B cell (primary cell): ENCODE measurements around the gene AFF3. TPM values are rescaled to one million over a fixed set of nuclear protein-coding genes. Genes with fewer than 3 reads are reported as not detected.

Experiments
- ATAC-seq: fragments of 200-7000 bp; cut with Tn5 transposase; one replicate; pipeline ENCODE4 v1.10.0; 2021; ENCODE audit warnings: low read depth, mild to moderate bottlenecking, moderate number of reproducible peaks, moderate library complexity
- CTCF ChIA-PET: fragments of 350-600 bp; sonication (Branson Sonifier 250); formaldehyde crosslinking; loops from one replicate; lab custom pipeline; 2021; ENCODE audit warnings: antibody characterized with exemption, inconsistent platforms; lab: Charles Lee
- POLR2A ChIA-PET: fragments of 350-600 bp; sonication (Branson Sonifier 250); formaldehyde crosslinking; loops from one replicate; lab custom pipeline; 2021; ENCODE audit warnings: antibody characterized with exemption; lab: Charles Lee
- DNase-seq: peaks from one replicate; pipeline ENCODE4 v3.0.0; 2013
- H2AFZ ChIP-seq: 2 replicates; pipeline ENCODE4 v1.6.1; 2012; ENCODE audit warnings: mild to moderate bottlenecking, low read depth, low read length; ENCODE audit not compliant: insufficient read depth, poor library complexity, severe bottlenecking
- H3K27ac ChIP-seq, 2 donors: 1 replicate in 1 of 2; 2 replicates in 1 of 2; pipeline ENCODE4 v1.5.1; 2012 to 2013; ENCODE audit warnings: low read length in 2 of 2, mild to moderate bottlenecking in 2 of 2, moderate library complexity in 1 of 2
- H3K27me3 ChIP-seq, 4 experiments: fragments of 200-600 bp in 1 of 4; sonication (generic) in 1 of 4; replicated peaks in 1 of 4; 1 replicate in 2 of 4; 2 replicates in 2 of 4; pipeline versions ENCODE4 v1.6.1 to v1.7.0; 2013 to 2016; ENCODE audit warnings: low read length in 3 of 4, mild to moderate bottlenecking in 2 of 4, mixed read lengths in 1 of 4, moderate library complexity in 1 of 4; ENCODE audit not compliant: insufficient read depth in 4 of 4, control insufficient read depth in 3 of 4; ENCODE audit errors: control extremely low read depth in 1 of 4
- H3K36me3 ChIP-seq, 2 experiments: replicated peaks in 1 of 2; 1 replicate in 1 of 2; 2 replicates in 1 of 2; pipeline versions ENCODE4 v1.6.1 to v1.7.1; 2013; ENCODE audit warnings: low read length in 1 of 2; ENCODE audit not compliant: insufficient read depth in 2 of 2, control insufficient read depth in 1 of 2; ENCODE audit errors: control extremely low read depth in 1 of 2, extremely low read depth in 1 of 2
- H3K4me1 ChIP-seq, 2 donors: fragments of 200-600 bp in 1 of 2; sonication (generic) in 1 of 2; 1 replicate in 1 of 2; 2 replicates in 1 of 2; pipeline versions ENCODE4 v1.5.1 to v1.6.1; 2013 to 2017; ENCODE audit warnings: low read length in 2 of 2; ENCODE audit not compliant: control insufficient read depth in 2 of 2, insufficient read depth in 2 of 2
- H3K4me2 ChIP-seq: replicated peaks from 2 replicates; pipeline ENCODE3; 2012; ENCODE audit warnings: mild to moderate bottlenecking, low read depth, low read length; ENCODE audit not compliant: poor library complexity, severe bottlenecking
- H3K4me3 ChIP-seq, 5 experiments: fragments of 200-600 bp in 1 of 5; sonication (generic) in 1 of 5; 1 replicate in 3 of 5; 2 replicates in 2 of 5; pipeline versions ENCODE4 v1.5.1 to v1.7.0; 2011 to 2016; ENCODE audit warnings: low read length in 4 of 5, mild to moderate bottlenecking in 4 of 5, low read depth in 2 of 5, control low read depth in 1 of 5, moderate library complexity in 1 of 5; ENCODE audit not compliant: insufficient read depth in 1 of 5; ENCODE audit errors: control extremely low read depth in 1 of 5, extremely low read depth in 1 of 5
- H3K79me2 ChIP-seq: fragments of 200-600 bp; sonication (generic); one replicate; pipeline ENCODE4 v1.6.0; 2016; ENCODE audit warnings: low read length; ENCODE audit not compliant: control insufficient read depth, insufficient read depth
- H3K9ac ChIP-seq: fragments of 200-600 bp; sonication (generic); 2 replicates; pipeline ENCODE4 v1.6.1; 2017; ENCODE audit warnings: mild to moderate bottlenecking, low read length, moderate library complexity
- H3K9me3 ChIP-seq, 3 donors: one replicate each; pipeline versions ENCODE4 v1.6.1 to v1.7.1; 2013; ENCODE audit warnings: low read length in 2 of 3; ENCODE audit not compliant: control insufficient read depth in 2 of 3, insufficient read depth in 1 of 3; ENCODE audit errors: control extremely low read depth in 1 of 3
- H4K20me1 ChIP-seq: 2 replicates; pipeline ENCODE4 v1.6.0; 2012; ENCODE audit warnings: mild to moderate bottlenecking, low read length; ENCODE audit not compliant: insufficient read depth, control insufficient read depth, poor library complexity, severe bottlenecking
- H3K27ac Mint-ChIP-seq: one replicate; pipeline ENCODE4 v1.8.0; 2021; ENCODE audit warnings: mixed read lengths
- H3K27me3 Mint-ChIP-seq: one replicate; pipeline ENCODE4 v1.8.0; 2021; ENCODE audit warnings: mixed read lengths
- H3K4me1 Mint-ChIP-seq: one replicate; pipeline ENCODE4 v1.8.0; 2021; ENCODE audit warnings: mixed read lengths
- H3K4me3 Mint-ChIP-seq: one replicate; pipeline ENCODE4 v1.8.0; 2021; ENCODE audit warnings: mixed read lengths
- H3K9me3 Mint-ChIP-seq: one replicate; pipeline ENCODE4 v1.8.0; 2022; ENCODE audit warnings: mixed read lengths; ENCODE audit not compliant: insufficient read depth
- EZH2 ChIP-seq: IDR thresholded peaks from 2 replicates; pipeline ENCODE4 v1.6.1; 2012; ENCODE audit warnings: borderline replicate concordance, low read depth, mild to moderate bottlenecking, moderate library complexity, low read length; ENCODE audit not compliant: insufficient read depth, poor library complexity, severe bottlenecking
- WGBS: methylation state at CpG from one replicate; pipeline ENCODE4 v1.1.5; 2013; ENCODE audit warnings: missing lambda C conversion rate; ENCODE audit not compliant: insufficient coverage; 5-methylcytosine and 5-hydroxymethylcytosine counted together
- intact Hi-C: fragments of 100-400 bp; cut with micrococcal nuclease; formaldehyde crosslinking; loops from one replicate; pipeline ENCODE4 v1.10.0; 2022
- polyA plus RNA-seq: library from polyadenylated mRNA; depleted of rRNA; stranded (reverse); fragments of >200 nt; gene quantifications from 2 replicates; pipeline ENCODE4 v1.2.3, GENCODE V29; 2012
- total RNA-seq, 2 donors: library from RNA; stranded (reverse); fragments of 120-200 nt in 1 of 2; gene quantifications; 1 replicate in 1 of 2; 2 replicates in 1 of 2; pipeline versions ENCODE4 v1.2.3 to v1.2.4, GENCODE V29; 2013 to 2022
- TF ChIP-seq, protein P1 (sequence below): fragments of 200-600 bp; IDR thresholded peaks from one replicate; pipeline ENCODE4 v1.8.0; 2022; ENCODE audit warnings: antibody characterized with exemption, mild to moderate bottlenecking

The AFF3 gene
- total and polyA plus RNA-seq, 2 donors (not counting 1 experiment from before 2014, with no cell fraction given): 117 to 830 TPM

DNA sequence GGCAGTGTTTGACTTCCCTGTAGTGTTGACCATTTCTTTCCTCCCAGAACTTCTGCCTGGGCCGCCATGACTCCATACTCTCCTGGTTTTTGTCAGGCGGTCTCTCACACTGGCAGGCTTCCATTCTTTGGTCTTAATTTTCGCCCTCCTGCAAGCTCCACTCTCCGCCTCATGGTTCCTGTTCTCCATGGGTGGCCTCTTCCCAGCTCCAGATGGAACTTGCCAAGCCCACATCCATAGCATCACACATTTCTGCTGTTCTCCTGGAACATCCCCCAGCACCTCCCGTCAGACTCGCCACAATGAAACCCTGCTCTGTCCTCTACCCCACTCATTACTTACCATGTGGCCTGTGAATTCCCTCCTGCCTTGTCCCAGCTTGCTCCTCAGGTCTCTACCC is 896 bp upstream of the AFF3 start:
- ChIA-PET POLR2A (interaction anchor here (1.2 to 6.5 kb wide), 7 partner anchors 13 to 108 kb away, joined by 3 to 63 read pairs (median 7); no protein-coding TSS in a partner anchor), CTCF (interaction anchor here (1.7 to 4.0 kb wide), 4 partner anchors 34 to 118 kb away, joined by 6 to 34 read pairs (median 12); no protein-coding TSS in a partner anchor)
- no peak overlapping the region for H3K9ac ChIP-seq
- H3K4me1 ChIP-seq: peaks cover 48 to 49% of the 10 kb centered on the region in 2 donors
- ATAC-seq: no peak
- peak; percentile 24 for DNase-seq
- H3K27me3 ChIP-seq: no peaks in the 10 kb centered on the region
- peak overlapping the region; percentile 91 for H3K27ac Mint-ChIP-seq
- no peak for TF ChIP-seq EZH2
- TF ChIP-seq, protein P1, sequence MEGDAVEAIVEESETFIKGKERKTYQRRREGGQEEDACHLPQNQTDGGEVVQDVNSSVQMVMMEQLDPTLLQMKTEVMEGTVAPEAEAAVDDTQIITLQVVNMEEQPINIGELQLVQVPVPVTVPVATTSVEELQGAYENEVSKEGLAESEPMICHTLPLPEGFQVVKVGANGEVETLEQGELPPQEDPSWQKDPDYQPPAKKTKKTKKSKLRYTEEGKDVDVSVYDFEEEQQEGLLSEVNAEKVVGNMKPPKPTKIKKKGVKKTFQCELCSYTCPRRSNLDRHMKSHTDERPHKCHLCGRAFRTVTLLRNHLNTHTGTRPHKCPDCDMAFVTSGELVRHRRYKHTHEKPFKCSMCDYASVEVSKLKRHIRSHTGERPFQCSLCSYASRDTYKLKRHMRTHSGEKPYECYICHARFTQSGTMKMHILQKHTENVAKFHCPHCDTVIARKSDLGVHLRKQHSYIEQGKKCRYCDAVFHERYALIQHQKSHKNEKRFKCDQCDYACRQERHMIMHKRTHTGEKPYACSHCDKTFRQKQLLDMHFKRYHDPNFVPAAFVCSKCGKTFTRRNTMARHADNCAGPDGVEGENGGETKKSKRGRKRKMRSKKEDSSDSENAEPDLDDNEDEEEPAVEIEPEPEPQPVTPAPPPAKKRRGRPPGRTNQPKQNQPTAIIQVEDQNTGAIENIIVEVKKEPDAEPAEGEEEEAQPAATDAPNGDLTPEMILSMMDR: no peak
- H3K4me3 ChIP-seq: peak overlapping the region in 1 of 5 experiments; percentile 91
- peaks cover 0 to 6% (median 0%) of the 10 kb centered on the region in 3 donors for H3K9me3 ChIP-seq
- peak overlapping the region; percentile 84 for H3K4me2 ChIP-seq
- H3K79me2 ChIP-seq: peaks cover 90% of the 10 kb centered on the region
- H3K4me1 Mint-ChIP-seq: peaks cover 58% of the 10 kb centered on the region
- peaks cover 26% of the 10 kb centered on the region for H4K20me1 ChIP-seq
- intact Hi-C loops: loop anchor here (10.0 kb wide), 1 partner anchor 442 kb away; no protein-coding TSS in a partner anchor
- H3K27me3 Mint-ChIP-seq: no peaks in the 10 kb centered on the region
- H3K27ac ChIP-seq: peak overlapping the region; percentile 83 to 88
- peak overlapping the region; percentile 99 for H3K4me3 Mint-ChIP-seq
- H3K36me3 ChIP-seq: peaks cover 0 to 9% of the 10 kb centered on the region in 2 experiments
- 82% methylated on average over 6 of the region's 6 CpGs for WGBS
- no peaks in the 10 kb centered on the region for H3K9me3 Mint-ChIP-seq
- no peak overlapping the region for H2AFZ ChIP-seq

DNA sequence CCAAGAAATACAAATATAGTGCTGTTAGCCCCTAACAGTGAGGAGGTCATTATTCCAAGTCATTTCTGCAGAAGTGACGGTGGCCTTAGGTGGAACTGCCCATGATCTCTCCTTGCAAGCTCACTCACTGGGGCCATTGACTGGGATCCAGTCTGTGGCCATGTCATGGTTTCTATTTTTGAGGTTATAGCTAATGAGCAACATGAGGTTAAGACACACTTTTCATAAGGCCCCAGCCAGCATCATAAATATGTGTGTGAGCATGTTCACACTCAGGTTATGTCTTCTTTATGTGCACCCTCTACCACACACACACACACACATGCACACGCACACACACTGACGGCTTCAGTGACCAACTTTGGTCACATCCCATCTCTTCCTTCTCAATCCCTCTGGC is 484 bp downstream of the AFF3 start:
- Histone ChIP-seq H3K4me2 (peak overlapping the region; percentile 84), H3K4me3 (peak overlapping the region; percentile 66 to 98 (median 91)), H3K27ac (peak overlapping the region; percentile 83 to 88), H3K36me3 (peaks cover 1 to 18% of the 10 kb centered on the region in 2 experiments), H3K4me1 (peaks cover 62% of the 10 kb centered on the region in 2 donors), H3K27me3 (no peaks in the 10 kb centered on the region), H3K79me2 (peaks cover 96% of the 10 kb centered on the region), H3K9ac (peak overlapping the region; percentile 90), H2AFZ (peak overlapping the region; percentile 53), H3K9me3 (peaks cover 0 to 6% (median 0%) of the 10 kb centered on the region in 3 donors), H4K20me1 (peaks cover 40% of the 10 kb centered on the region)
- 17% methylated on average over 2 of the region's 3 CpGs for WGBS
- ChIA-PET POLR2A (interaction anchor here (1.1 to 6.5 kb wide), 9 partner anchors 11 to 109 kb away, joined by 3 to 63 read pairs (median 7); no protein-coding TSS in a partner anchor), CTCF (interaction anchor here (0.6 to 4.0 kb wide), 10 partner anchors 8 to 158 kb away, joined by 3 to 34 read pairs (median 8); no protein-coding TSS in a partner anchor)
- Mint-ChIP-seq H3K27ac (peak overlapping the region; percentile 91), H3K27me3 (no peaks in the 10 kb centered on the region), H3K4me3 (peak overlapping the region; percentile 99), H3K9me3 (no peaks in the 10 kb centered on the region), H3K4me1 (peaks cover 69% of the 10 kb centered on the region)
- no peak for TF ChIP-seq EZH2
- TF ChIP-seq, protein P1: no peak
- intact Hi-C loops: loop anchor here (1.0 to 10.0 kb wide), 4 partner anchors 32 to 443 kb away; no protein-coding TSS in a partner anchor
- ATAC-seq (peak; percentile 5), DNase-seq (no peak)
